ENCODE data around the gene DEFB119.
A peak's percentile ranks its signal among the peaks of the same experiment; 100 is the strongest.
"Not testable (repeated sequence)": the region's sequence is repeated elsewhere in the genome, so short reads cannot be mapped to it uniquely, and the experiment has no call there.

The DEFB119 gene, protein sequence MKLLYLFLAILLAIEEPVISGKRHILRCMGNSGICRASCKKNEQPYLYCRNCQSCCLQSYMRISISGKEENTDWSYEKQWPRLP

DNA sequence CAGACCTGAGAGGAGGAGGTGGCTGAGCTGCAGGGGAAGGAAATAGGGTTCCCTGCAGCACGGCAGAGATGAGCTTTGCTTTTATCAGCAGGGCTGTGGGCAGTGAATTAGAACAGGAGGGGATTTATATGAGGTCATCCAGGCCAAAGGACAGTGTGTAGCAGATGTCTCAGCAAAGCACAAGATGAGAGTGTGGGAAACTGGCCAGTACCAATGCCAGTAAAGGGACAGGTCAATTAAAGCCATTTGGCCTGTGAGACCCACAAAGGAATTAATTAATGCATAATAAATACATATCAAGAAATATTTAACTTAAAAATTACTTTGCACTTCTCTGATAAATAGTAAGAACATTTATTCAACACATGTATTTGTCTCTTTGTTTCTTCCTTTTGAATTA, at the start of gene DEFB119:
Gene DEFB119 (minus strand): TSS at position 101 of the 400 bp plus-strand sequence. CDS start 107 bp downstream, outside the sequence.
- no peak for DNase-seq

- peak; percentile 10 for DNase-seq
Measured at GRCh38 chr20:31430568-31431115, 40.3 kb upstream of the DEFB119 start.

GRCh38 chr20:31427576-31427975, 37.2 kb upstream of the DEFB119 start:
- not testable (repeated sequence) for DNase-seq

DNA sequence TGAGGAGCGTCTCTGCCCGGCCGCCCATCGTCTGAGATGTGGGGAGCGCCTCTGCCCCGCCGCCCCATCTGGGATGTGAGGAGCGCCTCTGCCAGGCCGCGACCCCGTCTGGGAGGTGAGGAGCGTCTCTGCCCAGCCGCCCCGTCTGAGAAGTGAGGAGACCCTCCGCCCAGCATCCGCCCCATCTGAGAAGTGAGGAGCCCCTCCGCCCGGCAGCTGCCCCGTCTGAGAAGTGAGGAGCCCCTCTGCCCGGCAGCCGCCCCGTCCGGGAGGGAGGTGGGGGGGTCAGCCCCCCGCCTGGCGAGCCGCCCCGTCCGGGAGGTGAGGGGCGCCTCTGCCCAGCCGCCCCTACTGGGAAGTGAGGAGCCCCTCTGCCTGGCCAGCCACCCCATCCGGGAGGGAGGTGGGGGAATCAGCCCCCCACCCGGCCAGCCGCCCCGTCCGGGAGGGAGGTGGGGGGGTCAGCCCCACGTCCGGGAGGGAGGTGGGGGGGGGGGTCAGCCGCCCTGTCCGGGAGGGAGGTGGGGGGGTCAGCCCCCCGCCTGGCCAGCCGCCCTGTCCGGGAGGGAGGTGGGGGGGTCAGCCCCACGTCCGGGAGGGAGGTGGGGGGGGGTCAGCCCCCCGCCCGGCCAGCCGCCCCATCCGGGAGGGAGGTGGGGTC, 36.6 kb upstream of the DEFB119 start:
- not testable (repeated sequence) for DNase-seq

DNA sequence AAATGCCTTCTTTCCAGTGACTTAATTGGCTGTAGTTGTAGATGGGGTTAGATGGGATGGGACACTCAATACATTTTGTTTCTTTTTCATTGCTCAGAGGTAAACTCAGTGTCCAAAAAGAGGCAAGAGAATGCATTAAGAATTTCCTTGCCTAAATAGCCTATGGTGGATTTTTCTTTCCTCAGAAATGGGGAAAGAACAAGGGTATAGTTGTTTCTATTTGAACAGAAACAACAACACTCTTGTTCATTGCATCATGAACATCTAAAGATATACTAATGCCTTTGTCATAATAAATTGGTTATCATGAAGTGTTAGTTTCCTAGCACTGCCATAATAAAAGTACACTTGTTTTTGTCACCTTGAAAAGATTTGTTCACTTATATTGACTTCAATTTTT, 35.4 kb upstream of the DEFB119 start:
- DNase-seq: no peak

GRCh38 chr20:31418307-31418706, 27.9 kb upstream of the DEFB119 start:
- DNase-seq: no peak

DNA sequence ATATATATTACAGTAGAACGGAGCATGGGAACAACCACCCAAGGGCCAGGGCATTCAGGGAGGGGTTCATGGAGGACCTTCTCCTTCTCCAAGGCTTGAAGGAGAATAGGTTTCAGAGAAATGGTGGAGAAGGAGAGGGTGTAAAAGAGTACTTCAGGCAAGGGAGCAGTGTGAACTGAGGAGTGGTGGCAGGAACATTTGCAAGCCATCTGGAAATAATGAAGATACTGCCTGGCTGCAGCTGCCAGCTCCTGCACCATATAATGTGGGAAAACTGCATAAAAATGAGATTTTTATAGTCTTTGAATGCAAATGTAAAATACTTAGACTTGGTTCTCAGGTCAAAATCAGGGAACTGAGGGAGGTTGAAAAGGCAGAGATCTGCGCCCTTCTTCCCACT, 25.3 kb upstream of the DEFB119 start:
- no peak for DNase-seq

DNA sequence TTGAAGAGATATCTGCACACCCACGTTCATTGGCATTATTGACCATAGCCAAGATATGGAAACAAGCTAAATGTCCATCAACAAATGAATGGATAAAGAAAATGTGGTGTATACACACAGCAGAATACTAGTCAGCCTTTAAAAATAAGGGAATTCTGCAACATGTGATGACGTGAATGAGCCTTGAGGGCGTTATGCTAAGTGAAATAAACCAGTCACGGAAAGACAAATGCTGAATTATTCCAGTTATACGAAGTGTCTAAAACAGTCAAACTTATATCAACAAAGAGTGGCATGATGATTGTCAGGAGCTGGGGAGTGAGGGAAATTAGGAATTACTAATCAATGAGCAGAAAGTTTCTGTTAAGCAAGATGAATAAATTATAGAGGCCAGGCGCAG, 24.0 kb upstream of the DEFB119 start:
- no peak for DNase-seq

DNA sequence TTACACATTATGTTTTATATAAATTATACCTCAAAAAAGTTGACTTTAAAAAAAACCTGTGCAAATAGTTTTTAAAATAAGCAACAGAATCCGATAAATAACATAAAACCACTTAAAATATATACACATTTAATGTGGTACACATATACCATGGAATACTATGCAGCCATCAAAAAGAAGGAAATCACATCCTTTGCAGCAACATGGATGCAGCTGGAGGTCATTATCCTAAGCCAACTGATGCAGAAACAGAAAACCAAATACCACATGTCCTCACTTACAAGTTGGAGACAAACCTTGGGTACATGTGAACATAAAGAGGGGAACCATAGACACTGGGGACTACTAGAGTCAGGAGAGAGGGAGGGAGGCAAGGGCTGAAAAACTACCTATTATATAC, 19.6 kb upstream of the DEFB119 start:
- no peak for DNase-seq

- DNase-seq: no peak
Measured at GRCh38 chr20:31406115-31406514, 15.7 kb upstream of the DEFB119 start, which contains the start of gene DEFB121. Gene DEFB121, minus strand, starts transcription at chr20:31406215. Its CDS starts 63 bp downstream, at chr20:31406152.

DNA sequence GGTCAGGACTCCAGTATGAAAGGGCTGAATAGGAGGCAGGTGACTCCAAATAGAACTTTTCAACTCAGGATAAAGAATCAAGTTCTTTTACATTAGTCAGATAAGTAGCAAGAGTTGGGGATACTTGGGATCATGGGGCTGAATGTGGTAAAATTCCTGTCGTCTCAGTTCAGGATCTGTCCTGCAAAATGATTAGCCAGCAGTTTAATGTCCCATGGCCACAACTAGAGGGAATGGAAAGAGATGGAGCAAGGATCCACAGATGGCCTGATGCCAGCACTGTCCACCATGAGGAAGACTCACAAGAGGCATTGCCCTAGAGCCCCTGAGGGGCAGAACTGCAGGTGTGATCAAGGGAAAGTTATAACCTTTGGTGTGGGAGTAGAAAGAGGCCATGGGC, 13.5 kb upstream of the DEFB119 start:
- DNase-seq: no peak

DNA sequence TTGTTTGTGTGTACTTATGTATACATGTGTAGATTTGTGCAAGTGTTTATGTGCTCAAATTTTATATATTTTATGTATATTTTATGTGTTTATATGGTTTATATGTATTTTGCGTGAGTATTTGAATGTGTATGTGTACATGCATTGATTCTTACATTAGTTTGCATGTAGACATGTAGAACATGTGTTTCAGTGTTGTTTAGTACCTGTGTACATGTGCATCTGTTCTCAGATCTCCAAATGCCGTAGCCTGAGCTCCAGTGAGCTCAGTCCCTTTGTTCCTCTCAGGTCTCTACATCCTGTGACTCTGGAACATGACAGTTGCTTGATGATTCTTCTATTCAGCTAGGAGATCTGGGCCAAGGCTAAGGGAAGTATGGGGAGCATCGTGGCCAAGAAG, 4.5 kb upstream of the DEFB119 start:
- no peak for DNase-seq

DNA sequence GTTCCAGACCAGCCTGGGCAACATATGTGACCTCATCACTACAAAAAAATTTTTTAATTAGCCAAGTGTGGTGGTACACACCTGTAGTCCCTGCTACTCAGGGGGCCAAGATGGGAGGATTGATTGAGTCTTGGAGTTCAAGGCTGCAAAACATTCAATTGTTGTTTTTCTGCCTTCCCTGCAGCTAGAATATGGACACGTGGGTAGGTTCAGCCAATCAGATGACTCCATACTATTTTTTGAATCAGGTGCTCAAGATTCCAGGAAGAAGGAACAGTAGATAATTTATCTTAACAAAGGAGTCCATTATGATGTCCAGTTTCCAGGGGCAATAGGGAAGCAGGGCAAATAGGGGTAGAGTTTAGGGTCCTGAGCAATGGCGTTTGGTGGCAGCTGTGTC, 2.4 kb upstream of the DEFB119 start:
- no peak for DNase-seq

- DNase-seq: no peak
Measured at GRCh38 chr20:31374346-31374745, 16.0 kb downstream of the DEFB119 start.

GRCh38 chr20:31368301-31368700, 22.1 kb downstream of the DEFB119 start, which contains the start of gene DEFB118:
Gene DEFB118, plus strand, starts transcription at chr20:31368601. Its CDS starts 50 bp downstream, at chr20:31368651.
- DNase-seq: no peak

- not testable (repeated sequence) for DNase-seq
Measured at GRCh38 chr20:31364272-31364671, 26.1 kb downstream of the DEFB119 start.

DNA sequence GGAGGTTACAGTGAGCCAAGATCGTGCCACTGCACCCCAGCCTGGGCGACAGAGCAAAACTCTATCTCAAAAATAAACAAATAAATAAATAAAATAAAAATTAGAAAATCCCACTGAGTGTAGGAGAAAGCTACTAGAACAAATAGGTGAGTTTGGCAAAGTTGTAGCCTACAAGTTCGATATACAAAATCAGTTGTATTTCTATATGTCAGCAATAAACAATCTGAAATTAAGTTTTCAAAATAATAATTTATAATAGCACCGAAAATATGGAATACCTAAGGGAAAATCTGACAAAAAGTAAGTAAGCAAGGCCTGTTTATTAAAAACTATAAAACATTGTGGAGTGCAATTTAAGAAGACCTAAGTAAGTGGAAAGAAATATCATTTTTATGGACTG, 27.1 kb downstream of the DEFB119 start:
- no peak for DNase-seq

GRCh38 chr20:31355981-31356380, 34.4 kb downstream of the DEFB119 start:
- DNase-seq: no peak

DNA sequence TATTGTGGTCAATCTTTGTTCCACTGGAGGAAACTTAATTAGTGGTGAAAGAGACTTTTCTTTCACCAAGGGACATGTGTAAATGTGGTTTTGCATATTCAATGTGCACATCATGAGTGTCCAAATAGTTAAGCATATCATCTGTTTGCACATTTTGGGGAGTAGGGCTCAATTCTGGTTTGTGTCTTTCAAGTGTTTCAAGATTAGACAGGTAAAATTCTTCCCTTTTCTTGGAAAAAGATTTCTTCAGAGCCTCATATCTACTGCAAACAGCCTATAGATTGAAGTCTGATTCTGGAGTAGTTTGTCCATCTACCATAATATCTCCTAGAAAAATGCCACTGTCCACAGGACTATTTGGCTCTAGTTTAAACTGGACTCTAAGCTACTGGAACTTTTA, 48.9 kb downstream of the DEFB119 start:
- no peak for DNase-seq

DNA sequence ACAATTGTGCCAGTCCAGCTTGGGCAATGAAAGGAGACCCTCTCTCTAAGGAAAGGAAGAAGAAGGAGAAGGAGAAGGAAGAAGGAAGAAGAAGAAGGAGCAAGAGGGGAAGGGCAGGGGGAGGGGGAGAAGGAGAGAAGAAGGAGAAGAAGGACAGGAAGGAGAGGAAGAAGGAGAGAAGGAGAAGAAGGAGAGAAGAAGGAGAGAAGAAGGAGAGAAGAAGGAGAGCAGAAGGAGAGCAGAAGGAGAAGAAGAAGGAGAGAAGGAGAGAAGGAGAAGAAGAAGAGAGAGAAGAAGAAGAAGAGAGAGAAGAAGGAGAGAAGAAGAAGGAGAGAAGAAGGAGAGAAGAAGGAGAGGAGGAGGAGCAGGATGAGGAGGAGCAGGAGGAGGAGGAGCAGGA, 59.5 kb downstream of the DEFB119 start:
- DNase-seq: no peak

All from NCI-H82 (cell line).